NCI-H146 treated with DMSO at 0.1 percent for 48 hours (cell line): ENCODE results near the gene IFIT5.
"Not testable (repeated sequence)": the region's sequence is repeated elsewhere in the genome, so short reads cannot be mapped to it uniquely, and the experiment has no call there.

ENCODE experiments used
- DNase-seq: peaks from one replicate; lab custom pipeline; 2025; ENCODE audit not compliant: unreplicated experiment; lab: John Stamatoyannopoulos, UW

The IFIT5 gene

DNA sequence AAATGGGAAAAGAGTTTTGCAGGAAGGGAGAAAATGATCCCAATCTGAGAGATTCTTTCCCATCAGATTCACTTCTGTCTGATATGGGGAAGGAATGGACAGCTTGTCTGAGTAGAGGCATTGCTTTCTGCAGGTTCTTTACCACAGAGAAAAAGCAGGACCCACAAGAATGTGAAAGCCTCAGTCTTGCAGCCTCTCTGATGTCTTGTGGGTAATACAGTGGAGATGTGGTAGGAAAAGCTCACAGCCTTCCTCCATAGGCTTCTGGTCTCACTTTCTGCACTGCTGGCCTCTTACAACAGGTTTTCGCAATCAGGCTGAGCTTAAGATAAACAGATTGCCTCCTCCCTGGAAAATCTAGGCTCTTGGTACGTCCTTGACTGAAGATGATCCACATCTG lies 21.4 kb upstream of the IFIT5 start:
- DNase-seq: no peak

DNA sequence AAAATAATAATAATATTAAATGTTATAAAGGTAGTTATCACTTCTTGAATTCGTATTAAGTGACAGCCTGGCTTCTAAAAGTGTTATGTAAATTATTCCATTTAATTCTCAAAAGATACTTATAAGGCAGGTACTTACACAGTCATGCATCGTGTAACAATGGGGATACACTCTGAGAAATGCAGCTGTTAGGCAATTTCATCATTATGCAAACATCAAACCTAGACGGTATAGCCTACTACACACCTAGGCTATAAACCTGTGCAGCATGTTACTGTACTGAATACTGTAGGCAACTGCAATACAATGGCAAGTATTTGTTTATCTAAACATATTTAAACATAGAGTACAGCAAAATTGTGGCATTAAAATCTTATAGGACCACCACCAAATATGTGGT lies 20.5 kb upstream of the IFIT5 start:
- DNase-seq: no peak

DNA sequence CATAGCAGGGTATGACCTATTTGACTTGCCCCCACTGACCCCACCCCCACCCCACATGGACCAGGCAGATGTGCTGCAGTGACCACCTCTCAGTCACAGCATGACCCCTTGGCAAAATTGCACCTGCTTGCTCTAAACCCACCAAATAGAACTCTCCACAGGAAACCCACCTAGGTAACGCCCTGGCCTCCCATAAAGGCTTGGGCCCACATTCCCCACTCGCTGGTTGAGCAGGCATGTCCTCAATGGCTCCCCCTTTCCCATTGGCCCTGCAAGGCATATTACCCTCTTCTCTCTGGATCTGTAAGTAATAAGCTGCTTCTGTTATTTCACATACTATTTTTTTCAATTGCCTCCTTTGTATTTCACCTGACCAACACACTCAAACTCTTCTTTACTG lies 19.2 kb upstream of the IFIT5 start:
- no peak for DNase-seq

DNA sequence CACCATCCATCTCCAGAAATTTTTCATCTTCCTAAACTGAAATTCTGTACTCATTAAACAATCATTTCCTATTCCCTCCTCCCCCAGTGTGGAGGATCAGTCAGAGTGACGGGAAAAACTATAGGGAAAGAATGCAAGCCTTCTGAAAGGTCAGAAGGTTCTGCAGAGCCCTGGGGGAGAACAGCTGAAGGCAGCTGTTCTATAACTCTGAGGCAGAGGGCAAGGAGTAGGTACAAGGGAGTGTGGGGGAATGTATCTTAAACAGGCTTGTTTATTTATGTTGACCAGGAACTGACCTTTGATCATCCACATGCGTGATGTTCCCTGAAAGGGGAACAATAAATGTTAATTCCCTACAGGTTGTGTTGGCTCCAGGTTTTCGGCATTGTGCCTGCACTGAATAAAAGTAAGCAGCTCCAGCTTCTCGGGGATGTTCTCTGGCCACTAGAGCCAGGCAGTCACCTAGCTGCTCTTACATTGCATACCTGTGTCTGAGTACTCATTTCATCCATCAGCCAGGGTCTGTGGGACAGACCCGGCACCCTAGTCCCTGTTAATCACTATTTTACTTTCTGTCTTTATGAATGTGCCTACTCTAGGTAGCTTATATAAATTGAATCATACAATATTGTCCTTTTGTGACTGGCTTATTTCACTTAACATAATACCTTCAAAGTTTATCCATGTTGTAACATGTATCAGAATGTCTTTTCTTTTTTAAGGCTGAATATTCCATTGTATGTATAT lies 16.2 kb upstream of the IFIT5 start:
- no peak for DNase-seq

DNA sequence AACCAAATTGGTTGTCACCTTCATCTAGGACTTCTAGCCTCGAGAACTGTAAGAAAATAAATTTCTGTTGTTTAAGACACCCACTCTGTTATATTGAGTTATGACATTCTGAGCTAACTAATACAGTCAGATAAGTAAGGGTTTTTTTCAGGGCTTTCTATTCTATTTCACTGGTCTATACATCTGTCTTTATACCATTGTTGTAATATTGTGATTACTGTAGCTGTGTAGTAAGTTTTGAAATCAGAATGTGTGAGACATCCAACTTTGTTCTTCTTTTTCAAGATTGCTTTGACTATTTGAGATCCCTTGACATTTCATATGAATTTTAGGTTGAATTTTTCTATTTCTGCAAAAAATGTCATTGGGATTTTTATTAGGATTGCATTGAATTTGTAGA lies 14.4 kb upstream of the IFIT5 start:
- DNase-seq: no peak

DNA sequence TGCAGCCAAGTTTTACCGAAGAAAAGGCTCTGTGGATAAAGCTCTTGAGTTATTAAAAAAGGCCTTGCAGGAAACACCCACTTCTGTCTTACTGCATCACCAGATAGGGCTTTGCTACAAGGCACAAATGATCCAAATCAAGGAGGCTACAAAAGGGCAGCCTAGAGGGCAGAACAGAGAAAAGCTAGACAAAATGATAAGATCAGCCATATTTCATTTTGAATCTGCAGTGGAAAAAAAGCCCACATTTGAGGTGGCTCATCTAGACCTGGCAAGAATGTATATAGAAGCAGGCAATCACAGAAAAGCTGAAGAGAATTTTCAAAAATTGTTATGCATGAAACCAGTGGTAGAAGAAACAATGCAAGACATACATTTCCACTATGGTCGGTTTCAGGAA lies 11.3 kb upstream of the IFIT5 start:
- no peak for DNase-seq

DNA sequence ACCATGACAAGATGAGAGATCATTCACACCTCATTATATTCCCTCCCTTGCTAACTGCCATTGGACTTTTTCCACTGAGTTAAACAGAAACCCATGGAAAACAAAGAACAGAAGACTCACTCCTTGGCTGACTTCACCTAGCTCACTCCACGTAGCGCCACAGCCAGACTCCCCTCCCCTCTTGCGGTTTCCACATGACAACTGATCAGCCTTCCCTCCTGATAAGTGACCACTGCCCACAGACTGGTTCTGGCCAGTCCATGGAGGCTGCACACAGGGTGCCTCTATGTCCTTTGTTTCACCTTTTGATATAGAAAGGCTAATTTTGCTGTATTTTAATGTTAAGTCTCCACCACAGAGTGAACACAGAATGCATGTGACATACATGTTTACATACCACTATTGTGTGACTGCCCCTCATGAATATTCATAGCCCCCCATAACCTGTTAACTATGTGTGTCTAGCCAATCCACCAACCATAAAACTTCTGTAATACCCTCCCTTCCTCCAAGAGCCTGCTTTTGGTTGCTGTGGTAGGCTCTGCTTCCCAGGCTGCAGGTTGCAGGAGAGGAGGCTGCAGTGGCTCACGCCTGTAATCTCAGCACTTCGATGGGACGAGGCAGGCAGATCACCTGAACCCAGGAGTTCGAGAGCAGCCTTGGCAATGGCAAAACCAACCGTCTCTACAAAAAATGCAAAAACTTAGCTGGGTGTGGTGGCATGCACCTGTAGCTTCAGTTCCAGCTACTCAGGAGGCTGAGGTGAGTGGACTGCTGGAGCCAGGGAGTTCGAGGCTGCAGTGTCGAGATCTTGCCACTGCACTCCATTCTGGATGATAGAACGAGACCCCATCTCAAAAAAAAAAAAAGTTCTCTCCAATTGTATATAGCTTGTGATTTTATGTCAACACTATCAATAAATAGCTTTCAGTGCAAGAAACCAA lies 10.0 kb upstream of the IFIT5 start:
- DNase-seq: no peak

DNA sequence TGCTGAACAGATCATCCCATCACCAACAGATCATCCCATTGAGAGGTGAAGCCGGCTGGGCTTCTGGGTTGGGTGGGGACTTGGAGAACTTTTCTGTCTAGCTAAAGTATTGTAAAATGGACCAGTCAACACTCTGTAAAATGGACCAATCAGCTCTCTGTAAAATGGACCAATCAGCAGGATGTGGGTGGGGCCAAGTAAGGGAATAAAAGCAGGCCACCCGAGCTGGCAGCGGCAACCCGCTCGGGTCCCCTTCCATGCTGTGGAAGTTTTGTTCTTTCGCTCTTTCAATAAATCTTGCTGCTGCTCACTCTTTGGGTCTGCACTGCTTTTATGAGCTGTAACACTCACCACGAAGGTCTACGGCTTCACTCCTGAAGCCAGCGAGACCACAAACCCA lies 8.2 kb upstream of the IFIT5 start:
- DNase-seq: not testable (repeated sequence)

DNA sequence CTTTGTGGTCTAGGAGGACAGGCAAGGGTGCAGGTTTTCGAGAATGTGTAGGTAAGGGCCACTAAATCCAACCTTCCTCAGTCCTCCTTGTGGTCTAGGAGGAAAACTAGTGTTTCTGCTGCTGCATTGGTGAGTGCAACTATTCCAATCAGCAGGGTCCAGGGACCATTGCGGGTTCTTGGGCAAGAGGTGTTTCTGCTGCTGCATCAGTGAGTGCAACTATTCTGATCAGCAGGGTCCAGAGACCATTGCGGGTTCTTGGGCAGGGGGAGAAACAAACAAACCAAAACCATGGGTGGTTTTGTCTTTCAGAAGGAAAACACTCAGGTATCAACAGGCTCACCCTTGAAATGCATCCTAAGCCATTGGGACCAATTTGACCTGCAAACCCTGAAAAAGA lies 6.6 kb upstream of the IFIT5 start:
- DNase-seq: not testable (repeated sequence)

DNA sequence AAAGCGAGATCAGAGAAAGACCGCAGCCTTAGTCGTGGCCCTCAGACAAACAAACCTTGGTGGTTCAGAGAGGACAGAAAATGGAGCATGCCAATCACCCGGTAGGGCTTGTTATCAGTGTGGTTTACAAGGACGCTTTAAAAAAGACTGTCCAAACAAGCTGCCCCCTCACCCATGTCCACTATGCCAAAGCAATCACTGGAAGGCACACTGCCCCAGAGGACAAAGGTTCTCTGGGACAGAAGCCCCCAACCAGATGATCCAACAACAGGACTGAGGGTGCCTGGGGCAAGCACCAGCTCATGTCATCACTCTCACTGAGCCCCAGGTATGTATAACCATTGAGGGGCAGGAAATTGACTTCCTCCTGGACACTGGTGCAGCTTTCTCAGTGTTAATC lies 5.1 kb upstream of the IFIT5 start:
- DNase-seq: not testable (repeated sequence)

DNA sequence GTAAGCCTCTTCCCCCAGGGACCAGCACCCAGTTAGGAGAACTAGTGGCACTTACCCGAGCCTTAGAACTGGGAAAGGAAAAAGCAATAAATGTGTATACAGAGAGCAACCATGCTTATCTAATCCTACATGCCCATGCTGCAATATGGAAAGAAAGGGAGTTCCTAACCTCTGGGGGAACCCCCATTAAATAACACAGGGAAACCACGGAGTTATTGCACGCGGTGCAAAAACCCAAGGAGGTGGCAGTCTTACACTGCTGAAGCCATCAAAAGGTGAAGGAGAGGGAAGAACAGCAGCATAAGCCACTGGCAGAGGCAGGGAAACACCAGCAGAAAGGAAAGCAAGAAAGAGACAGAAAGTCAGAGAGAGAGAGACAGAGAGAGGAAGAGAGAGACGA lies 3.8 kb upstream of the IFIT5 start:
- not testable (repeated sequence) for DNase-seq

DNA sequence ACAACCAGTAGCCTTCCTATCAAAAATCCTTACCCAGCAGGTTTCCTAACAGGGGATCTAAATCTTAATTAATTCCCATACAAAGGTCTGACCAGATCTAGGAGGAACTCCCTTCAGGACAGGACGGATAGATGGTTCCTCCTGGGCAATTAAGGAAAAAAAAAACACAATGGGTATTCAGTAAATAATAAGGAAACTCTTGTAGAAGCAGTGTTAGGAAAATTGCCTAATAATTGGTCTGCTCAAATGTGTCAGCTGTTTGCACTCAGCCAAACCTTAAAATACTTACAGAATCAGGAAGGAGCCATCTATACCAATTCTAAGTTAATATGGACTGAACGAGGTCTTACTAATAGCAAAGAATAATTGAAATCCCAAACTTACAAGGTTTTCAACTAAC lies 3.2 kb upstream of the IFIT5 start:
- DNase-seq: not testable (repeated sequence)

DNA sequence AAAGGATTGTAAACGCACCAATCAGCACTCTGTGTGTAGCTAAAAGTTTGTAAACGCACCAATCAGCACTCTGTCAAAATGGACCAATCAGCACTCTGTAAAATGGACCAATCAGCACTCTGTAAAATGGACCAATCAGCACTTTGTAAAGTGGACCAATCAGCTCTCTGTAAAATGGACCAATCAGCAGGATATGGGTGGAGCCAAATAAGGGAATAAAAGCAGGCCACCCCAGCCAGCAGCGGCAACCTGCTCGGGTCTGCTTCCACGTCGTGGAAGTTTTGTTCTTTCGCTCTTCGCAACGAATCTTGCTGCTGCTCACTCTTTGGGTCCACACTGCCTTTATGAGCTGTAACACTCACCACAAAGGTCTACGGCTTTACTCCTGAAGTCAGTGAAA lies 2.1 kb upstream of the IFIT5 start:
- not testable (repeated sequence) for DNase-seq

DNA sequence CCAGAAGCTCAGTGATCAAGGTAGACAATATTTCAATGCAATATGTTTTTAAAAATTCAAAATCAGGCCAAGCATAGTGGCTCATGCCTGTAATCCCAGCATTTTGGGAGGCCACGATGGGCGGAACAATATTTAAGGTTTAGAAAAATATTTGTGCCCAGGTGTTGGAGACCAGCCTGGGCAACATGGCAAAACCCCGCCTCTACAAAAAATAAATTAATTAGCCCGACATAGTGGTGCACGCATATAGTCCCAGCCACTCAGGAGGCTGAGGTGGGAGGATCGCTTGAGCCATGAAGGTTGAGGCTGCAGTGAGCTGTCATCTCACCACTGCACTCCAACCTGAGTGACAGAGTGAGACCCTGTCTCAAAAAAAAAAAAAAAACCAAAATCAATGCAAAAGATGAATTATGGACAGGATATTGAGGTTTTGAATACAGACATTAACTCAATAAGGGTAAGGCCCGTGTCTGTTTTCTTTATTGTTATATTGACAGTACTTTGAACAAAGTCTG lies 913 bp upstream of the IFIT5 start:
- no peak for DNase-seq

DNA sequence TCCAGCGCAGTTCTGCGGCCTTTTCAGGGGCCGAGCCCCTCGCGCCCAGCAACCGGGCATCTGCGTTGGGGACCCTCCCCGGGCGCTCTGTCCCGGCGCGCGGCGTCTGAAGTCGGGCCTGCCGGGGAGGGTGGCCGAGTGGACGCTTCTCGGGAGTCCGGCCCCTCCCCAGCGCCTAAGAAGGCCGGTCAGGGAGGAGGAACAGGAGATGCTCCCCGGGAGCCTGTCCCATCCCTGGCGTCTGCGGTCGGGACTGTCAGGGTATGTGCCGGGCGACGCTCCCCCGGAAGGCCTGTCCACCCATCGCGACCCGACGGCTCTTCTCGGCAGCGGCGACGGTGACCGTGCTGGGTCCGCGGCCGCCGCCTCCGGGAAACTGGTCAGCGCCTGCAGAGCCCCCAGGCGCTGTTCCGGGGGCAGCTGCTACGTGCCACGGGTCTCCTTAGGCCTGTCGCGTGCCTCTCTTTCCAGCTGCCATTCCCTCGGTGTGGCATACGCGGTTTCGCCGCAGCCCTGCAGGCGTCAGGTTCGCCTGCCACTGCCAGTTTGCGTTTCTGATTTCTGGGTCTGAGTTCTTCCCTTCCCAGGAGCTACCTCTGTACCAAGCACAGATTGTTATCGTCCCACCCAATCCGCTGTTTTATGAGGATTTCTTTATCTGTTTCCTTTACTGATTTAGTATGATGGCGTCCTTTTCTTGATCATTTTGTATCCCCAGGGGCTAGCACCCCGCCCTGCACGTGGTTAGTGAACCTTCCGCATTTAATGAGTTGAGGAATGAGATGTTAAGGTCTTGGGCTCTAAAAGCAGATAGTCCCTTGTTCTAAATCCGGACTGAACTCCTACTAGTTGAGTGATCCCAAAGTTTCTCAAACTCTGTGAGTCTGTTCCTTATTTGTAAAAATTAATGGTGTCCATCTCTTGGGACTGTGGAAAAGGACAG lies 782 bp downstream of the IFIT5 start:
- DNase-seq: peak; percentile 22

DNA sequence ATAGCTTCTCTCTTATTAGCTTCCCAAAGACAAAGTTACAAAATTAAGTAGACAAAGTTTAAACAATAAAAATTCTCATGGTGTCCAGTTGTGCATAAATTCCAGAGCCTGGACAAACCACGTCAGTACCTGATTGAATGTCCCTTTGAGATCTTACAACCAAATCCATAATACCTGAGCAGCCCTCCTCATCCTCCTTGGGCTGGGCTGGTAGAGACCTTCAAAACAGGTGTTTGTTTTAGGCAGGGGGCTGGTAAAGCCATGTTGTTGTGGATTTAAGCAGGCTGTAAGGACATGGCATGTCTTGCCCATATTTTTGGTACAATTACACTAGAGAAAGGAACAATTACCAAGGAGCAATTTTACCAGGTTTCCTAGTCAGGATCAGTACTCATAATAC lies 2.1 kb downstream of the IFIT5 start:
- DNase-seq: no peak

DNA sequence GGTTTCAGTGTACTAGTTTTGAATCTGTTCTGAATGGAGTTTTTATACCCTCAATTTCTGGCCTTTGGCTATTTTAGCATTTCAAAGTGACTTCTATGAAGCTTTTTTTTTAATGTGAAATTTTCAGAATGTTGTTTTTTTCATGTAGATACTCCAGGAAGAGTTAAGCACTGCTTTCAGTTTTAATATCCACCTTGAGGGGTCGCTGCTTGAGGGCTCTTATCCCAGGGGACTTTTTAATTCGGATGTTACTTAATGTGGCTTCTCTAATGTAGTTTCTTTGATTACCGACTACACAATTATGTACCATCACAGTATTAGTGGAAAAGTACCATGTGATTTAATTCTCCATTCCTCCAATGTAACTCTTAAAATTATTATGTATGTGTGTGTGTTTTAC lies 5.2 kb downstream of the IFIT5 start:
- no peak for DNase-seq

DNA sequence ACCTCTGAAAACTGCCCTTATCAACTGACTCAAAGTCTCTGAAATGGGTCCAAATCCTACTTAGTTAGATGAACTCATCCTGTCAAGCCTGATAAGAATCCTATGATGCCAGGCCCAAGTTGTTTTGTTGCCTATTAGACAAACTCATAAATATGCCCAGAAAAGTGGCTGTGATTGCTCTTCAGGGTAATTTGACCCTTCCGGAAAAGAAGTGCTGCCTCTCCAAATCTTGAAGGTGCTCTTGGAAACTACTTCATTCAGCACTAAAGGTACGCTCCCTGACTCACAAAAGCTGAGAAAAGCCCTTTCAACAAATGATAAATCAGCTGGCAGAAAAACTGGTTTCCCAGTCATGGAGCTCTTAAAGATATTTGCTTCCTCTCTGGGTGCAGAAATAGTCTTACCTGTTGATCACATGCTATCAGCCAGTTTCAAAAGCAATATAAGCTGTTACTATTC lies 6.7 kb downstream of the IFIT5 start:
- no peak for DNase-seq

DNA sequence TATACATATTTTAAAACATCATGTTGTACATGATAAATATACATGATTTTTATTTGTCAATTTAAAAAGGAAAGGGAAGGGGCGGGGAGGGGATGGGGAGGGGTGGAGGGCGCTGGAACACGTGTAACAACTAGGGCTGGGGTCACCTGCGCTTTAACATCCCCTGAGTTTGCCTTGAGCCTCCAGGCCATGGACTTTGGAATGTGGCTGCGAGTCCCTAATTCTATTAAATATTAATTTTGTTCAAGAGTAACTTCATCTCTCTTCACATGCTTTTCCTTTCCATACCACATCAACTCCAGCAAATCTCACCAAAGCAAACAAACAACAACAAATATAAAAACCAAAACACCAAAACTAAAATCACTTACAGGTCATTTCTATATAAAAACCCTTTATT lies 10.6 kb downstream of the IFIT5 start:
- no peak for DNase-seq

DNA sequence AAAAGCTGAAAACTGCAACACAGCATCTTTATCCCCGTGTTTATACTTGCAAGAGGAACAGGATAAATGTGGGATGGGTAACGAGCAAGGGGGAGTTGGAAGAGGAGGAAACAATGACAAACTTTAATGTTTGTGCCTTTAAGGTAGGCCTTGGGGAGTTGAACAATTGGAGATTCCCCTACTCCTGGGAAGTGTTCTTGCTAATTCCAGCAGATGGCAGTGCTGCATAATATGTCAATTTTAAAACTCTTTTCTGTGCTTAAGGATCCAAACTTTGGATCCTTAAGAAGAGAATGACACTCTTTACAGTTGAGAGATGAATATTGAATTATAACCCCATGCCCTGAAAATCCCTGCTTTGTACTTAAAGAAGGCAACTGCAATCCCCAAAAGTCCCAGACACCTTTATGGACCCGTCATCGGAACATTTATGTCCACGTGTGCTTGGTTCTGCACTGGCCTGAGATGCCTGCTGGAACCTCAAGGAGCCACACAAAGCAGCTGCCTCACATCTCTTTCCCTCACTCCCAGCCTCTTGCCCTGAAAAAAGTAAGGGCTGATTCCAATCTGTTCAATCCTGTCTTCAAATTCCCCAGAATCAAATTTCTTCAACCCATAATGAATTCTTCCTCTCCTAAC lies 12.0 kb downstream of the IFIT5 start:
- peak; percentile 7 for DNase-seq
